Loucy (cell line): ENCODE results near the gene PKIB.

Source experiments
- CTCF ChIP-seq: fragments of 200-600 bp; sonication (generic); conservative IDR thresholded peaks from 2 replicates; pipeline ENCODE4 v1.5.1; 2014; ENCODE audit warnings: mild to moderate bottlenecking, antibody characterized with exemption, low read length
- EZH2phosphoT487 ChIP-seq: fragments of 200-600 bp; IDR thresholded peaks from 2 replicates; pipeline ENCODE4 v1.6.1; 2018; ENCODE audit warnings: antibody characterized with exemption, mild to moderate bottlenecking, moderate library complexity, borderline replicate concordance

GRCh38 chr6:122663981-122664380 lies 53.8 kb downstream of the PKIB start:
- TF ChIP-seq CTCF (no peak), EZH2phosphoT487 (no peak)
